GM21576 (cell line): ENCODE results near the gene POMT1.
"Not testable (repeated sequence)": the region's sequence is repeated elsewhere in the genome, so short reads cannot be mapped to it uniquely, and the experiment has no call there.

Experiments
- ATAC-seq: cut with Tn5 transposase; IDR thresholded peaks from one replicate; pipeline ENCODE4 v1.9.1; 2021; ENCODE audit warnings: mild to moderate bottlenecking, moderate library complexity; ENCODE audit not compliant: unreplicated experiment

POMT1 gene

GRCh38 chr9:131502781-131503625, at the start of gene POMT1:
Gene POMT1 (plus strand): TSS chr9:131502918. CDS start chr9:131504219, 1,301 bp downstream.
- peak; percentile 82 for ATAC-seq

- ATAC-seq = no peak
Observed at GRCh38 chr9:131454028-131454427, 48.7 kb upstream of the POMT1 start.

GRCh38 chr9:131455655-131456054, 47.1 kb upstream of the POMT1 start:
- ATAC-seq = not testable (repeated sequence)

GRCh38 chr9:131457746-131458145, 45.0 kb upstream of the POMT1 start:
- ATAC-seq = no peak

- no peak for ATAC-seq
Observed at GRCh38 chr9:131459056-131459455, 43.7 kb upstream of the POMT1 start.

- no peak for ATAC-seq
Observed at GRCh38 chr9:131461166-131461565, 41.6 kb upstream of the POMT1 start.

GRCh38 chr9:131464354-131465000, 38.2 kb upstream of the POMT1 start:
- ATAC-seq = no peak

GRCh38 chr9:131465401-131465800, 37.3 kb upstream of the POMT1 start:
- no peak for ATAC-seq

GRCh38 chr9:131467214-131467935, 35.3 kb upstream of the POMT1 start:
- ATAC-seq = no peak

- no peak for ATAC-seq
Observed at GRCh38 chr9:131468031-131468430, 34.7 kb upstream of the POMT1 start.

- ATAC-seq = no peak
Observed at GRCh38 chr9:131469356-131469755, 33.4 kb upstream of the POMT1 start.

- ATAC-seq = no peak
Observed at GRCh38 chr9:131469951-131470350, 32.8 kb upstream of the POMT1 start.

GRCh38 chr9:131470581-131470991, 32.1 kb upstream of the POMT1 start:
- no peak for ATAC-seq

- not testable (repeated sequence) for ATAC-seq
Observed at GRCh38 chr9:131472085-131472484, 30.6 kb upstream of the POMT1 start.

- ATAC-seq = no peak
Observed at GRCh38 chr9:131473198-131473885, 29.4 kb upstream of the POMT1 start.

- ATAC-seq = no peak
Observed at GRCh38 chr9:131473891-131474290, 28.8 kb upstream of the POMT1 start.

- no peak for ATAC-seq
Observed at GRCh38 chr9:131474711-131475110, 28.0 kb upstream of the POMT1 start.

GRCh38 chr9:131475111-131475955, 27.4 kb upstream of the POMT1 start:
- ATAC-seq = no peak

- ATAC-seq = no peak
Observed at GRCh38 chr9:131475956-131476776, 26.6 kb upstream of the POMT1 start.
